ENCODE measurements around the gene IFNA7.
"Not testable (repeated sequence)": the region's sequence is repeated elsewhere in the genome, so short reads cannot be mapped to it uniquely, and the experiment has no call there.

The IFNA7 gene

GRCh38 chr9:21202105-21202504 is at the start of gene IFNA7:
Gene IFNA7 (minus strand): TSS chr9:21202205. CDS start chr9:21202165, 40 bp downstream.
- not testable (repeated sequence) for H3K9me3 Mint-ChIP-seq; H3K36me3 Mint-ChIP-seq (ENCODE audit: low read depth); H3K4me3 Mint-ChIP-seq; DNase-seq (ENCODE audit: low spot score); H3K4me1 Mint-ChIP-seq (ENCODE audit: low read depth); H3K27ac Mint-ChIP-seq
- peaks cover 31% of the 10 kb centered on the region for H3K27me3 Mint-ChIP-seq (ENCODE audit: low read depth)

GRCh38 chr9:21251638-21252037 is 49.6 kb upstream of the IFNA7 start:
- no peak for DNase-seq (ENCODE audit: low spot score)
- Mint-ChIP-seq H3K36me3 (ENCODE audit: low read depth) (no peaks in the 10 kb centered on the region), H3K27ac (no peak overlapping the region), H3K27me3 (ENCODE audit: low read depth) (peaks cover 47% of the 10 kb centered on the region), H3K4me3 (no peak overlapping the region), H3K4me1 (ENCODE audit: low read depth) (peaks cover 5% of the 10 kb centered on the region), H3K9me3 (no peaks in the 10 kb centered on the region)

GRCh38 chr9:21251190-21251589 is 49.2 kb upstream of the IFNA7 start:
- H3K27me3 Mint-ChIP-seq (ENCODE audit: low read depth): peaks cover 43% of the 10 kb centered on the region
- no peak for DNase-seq (ENCODE audit: low spot score)
- H3K27ac Mint-ChIP-seq: no peak overlapping the region
- H3K36me3 Mint-ChIP-seq (ENCODE audit: low read depth): no peaks in the 10 kb centered on the region
- no peak overlapping the region for H3K4me3 Mint-ChIP-seq
- H3K9me3 Mint-ChIP-seq: no peaks in the 10 kb centered on the region
- H3K4me1 Mint-ChIP-seq (ENCODE audit: low read depth): peaks cover 5% of the 10 kb centered on the region

- Mint-ChIP-seq H3K36me3 (ENCODE audit: low read depth) (no peaks in the 10 kb centered on the region), H3K9me3 (no peaks in the 10 kb centered on the region), H3K4me3 (no peak overlapping the region), H3K27me3 (ENCODE audit: low read depth) (peaks cover 22% of the 10 kb centered on the region), H3K27ac (no peak overlapping the region), H3K4me1 (ENCODE audit: low read depth) (no peaks in the 10 kb centered on the region)
- no peak for DNase-seq (ENCODE audit: low spot score)
These were observed 42.8 kb upstream of the IFNA7 start for GRCh38 chr9:21244836-21245235.

- Mint-ChIP-seq H3K36me3 (ENCODE audit: low read depth) (no peaks in the 10 kb centered on the region), H3K9me3 (no peaks in the 10 kb centered on the region), H3K27me3 (ENCODE audit: low read depth) (peaks cover 46% of the 10 kb centered on the region), H3K4me1 (ENCODE audit: low read depth) (peaks cover 4% of the 10 kb centered on the region), H3K27ac (no peak within 1 kb of the TSS), H3K4me3 (no peak within 1 kb of the TSS)
- no peak for DNase-seq (ENCODE audit: low spot score)
These were observed 37.9 kb upstream of the IFNA7 start, which contains the start of gene IFNA14 for GRCh38 chr9:21239911-21240310. Gene IFNA14 (minus strand): TSS chr9:21240005. CDS start chr9:21239935, 70 bp downstream.

GRCh38 chr9:21236360-21236714 is 34.3 kb upstream of the IFNA7 start:
- not testable (repeated sequence) for DNase-seq (ENCODE audit: low spot score); H3K9me3 Mint-ChIP-seq; H3K36me3 Mint-ChIP-seq (ENCODE audit: low read depth); H3K4me3 Mint-ChIP-seq; H3K27ac Mint-ChIP-seq; H3K4me1 Mint-ChIP-seq (ENCODE audit: low read depth)
- peaks cover 34% of the 10 kb centered on the region for H3K27me3 Mint-ChIP-seq (ENCODE audit: low read depth)

GRCh38 chr9:21235468-21236359 is 33.7 kb upstream of the IFNA7 start:
- H3K27me3 Mint-ChIP-seq (ENCODE audit: low read depth): peaks cover 34% of the 10 kb centered on the region
- H3K4me1 Mint-ChIP-seq (ENCODE audit: low read depth); H3K9me3 Mint-ChIP-seq; H3K36me3 Mint-ChIP-seq (ENCODE audit: low read depth); H3K27ac Mint-ChIP-seq; DNase-seq (ENCODE audit: low spot score); H3K4me3 Mint-ChIP-seq: not testable (repeated sequence)

GRCh38 chr9:21234153-21234687 is 32.2 kb upstream of the IFNA7 start:
- no peak for DNase-seq (ENCODE audit: low spot score)
- Mint-ChIP-seq H3K36me3 (ENCODE audit: low read depth) (no peaks in the 10 kb centered on the region), H3K9me3 (no peaks in the 10 kb centered on the region), H3K27ac (no peak overlapping the region), H3K27me3 (ENCODE audit: low read depth) (peaks cover 32% of the 10 kb centered on the region), H3K4me3 (no peak overlapping the region), H3K4me1 (ENCODE audit: low read depth) (peaks cover 4% of the 10 kb centered on the region)

GRCh38 chr9:21233258-21233657 is 31.3 kb upstream of the IFNA7 start:
- Mint-ChIP-seq H3K4me1 (ENCODE audit: low read depth) (peaks cover 4% of the 10 kb centered on the region), H3K27me3 (ENCODE audit: low read depth) (peaks cover 28% of the 10 kb centered on the region), H3K4me3 (no peak overlapping the region), H3K36me3 (ENCODE audit: low read depth) (no peaks in the 10 kb centered on the region), H3K27ac (no peak overlapping the region), H3K9me3 (no peaks in the 10 kb centered on the region)
- no peak for DNase-seq (ENCODE audit: low spot score)

GRCh38 chr9:21228122-21228521 is 26.1 kb upstream of the IFNA7 start, which contains the start of gene IFNA17:
Gene IFNA17 (minus strand): TSS chr9:21228222. CDS start chr9:21228173, 49 bp downstream.
- Mint-ChIP-seq H3K27me3 (ENCODE audit: low read depth) (peaks cover 14% of the 10 kb centered on the region), H3K4me3 (no peak within 1 kb of the TSS), H3K36me3 (ENCODE audit: low read depth) (no peaks in the 10 kb centered on the region)

GRCh38 chr9:21217211-21217610 is 15.2 kb upstream of the IFNA7 start, which contains the start of gene IFNA16:
Gene IFNA16 (minus strand): TSS chr9:21217311. CDS start chr9:21217305, 6 bp downstream.
- H3K4me1 Mint-ChIP-seq (ENCODE audit: low read depth); H3K36me3 Mint-ChIP-seq (ENCODE audit: low read depth); DNase-seq (ENCODE audit: low spot score); H3K4me3 Mint-ChIP-seq; H3K27ac Mint-ChIP-seq; H3K9me3 Mint-ChIP-seq: not testable (repeated sequence)
- peaks cover 37% of the 10 kb centered on the region for H3K27me3 Mint-ChIP-seq (ENCODE audit: low read depth)

More at GRCh38 chr9:21228122-21228521, 26.1 kb upstream of the IFNA7 start, which contains the start of gene IFNA17:
- Mint-ChIP-seq H3K4me1 (ENCODE audit: low read depth) (no peaks in the 10 kb centered on the region), H3K9me3 (no peaks in the 10 kb centered on the region), H3K27ac (no peak within 1 kb of the TSS)
- no peak for DNase-seq (ENCODE audit: low spot score)

GRCh38 chr9:21213411-21214326 is 11.7 kb upstream of the IFNA7 start:
- DNase-seq (ENCODE audit: low spot score); H3K4me1 Mint-ChIP-seq (ENCODE audit: low read depth); H3K36me3 Mint-ChIP-seq (ENCODE audit: low read depth); H3K9me3 Mint-ChIP-seq; H3K27ac Mint-ChIP-seq: not testable (repeated sequence)
- Mint-ChIP-seq H3K4me3 (peak overlapping the region; percentile 16), H3K27me3 (ENCODE audit: low read depth) (peaks cover 30% of the 10 kb centered on the region)

GRCh38 chr9:21212160-21212559 is 10.2 kb upstream of the IFNA7 start:
- peaks cover 23% of the 10 kb centered on the region for H3K27me3 Mint-ChIP-seq (ENCODE audit: low read depth)
- not testable (repeated sequence) for H3K27ac Mint-ChIP-seq; DNase-seq (ENCODE audit: low spot score); H3K9me3 Mint-ChIP-seq; H3K36me3 Mint-ChIP-seq (ENCODE audit: low read depth); H3K4me1 Mint-ChIP-seq (ENCODE audit: low read depth); H3K4me3 Mint-ChIP-seq
